ENCODE measurements around the gene SRGAP2C.
A peak's percentile ranks its signal among the peaks of the same experiment; 100 is the strongest.
"Not testable (repeated sequence)": the region's sequence is repeated elsewhere in the genome, so short reads cannot be mapped to it uniquely, and the experiment has no call there.

The SRGAP2C gene

DNA sequence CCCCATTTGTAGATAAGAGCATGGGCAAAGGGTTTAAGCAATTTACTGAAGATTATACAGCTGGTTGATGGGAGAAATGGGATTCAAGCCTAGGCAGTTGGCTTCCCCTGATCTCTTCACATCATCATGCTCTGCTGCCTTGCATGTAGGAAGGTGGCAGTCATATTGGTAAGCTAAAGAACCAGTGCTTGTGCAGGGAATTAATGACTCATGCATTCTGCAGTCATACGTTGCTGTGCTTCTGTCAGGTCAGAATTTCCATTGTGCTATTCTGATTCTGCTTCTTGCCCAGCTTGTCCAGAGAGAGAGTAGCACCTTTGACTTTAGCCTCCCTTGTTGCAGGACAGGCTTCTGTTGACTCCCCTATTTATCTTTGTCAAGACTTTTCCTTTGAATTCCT lies 153.2 kb downstream of the SRGAP2C start:
- DNase-seq (ENCODE audit: low read depth in 2 of 2), result not testable (repeated sequence)

DNA sequence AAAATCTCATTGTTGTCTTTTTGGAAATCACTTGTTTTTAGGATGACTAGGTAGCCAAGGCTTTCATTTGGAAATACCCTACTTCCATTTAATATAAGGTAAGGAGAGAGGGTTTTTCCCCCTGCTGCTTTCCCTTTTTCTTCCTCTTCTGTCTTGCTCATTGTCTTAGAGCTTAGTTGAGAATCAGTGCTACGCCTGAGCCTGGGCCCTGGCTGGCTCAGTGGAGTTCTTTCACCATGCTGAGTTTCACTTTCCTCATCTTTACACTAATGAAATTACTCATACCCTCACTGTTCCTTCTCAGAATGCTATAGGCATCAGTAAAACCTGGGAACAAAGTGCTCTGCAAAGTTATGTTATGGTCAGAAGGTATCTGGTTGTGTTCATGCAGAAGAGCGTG lies 154.8 kb downstream of the SRGAP2C start:
- DNase-seq (ENCODE audit: low read depth in 2 of 2), result not testable (repeated sequence)

- peak in 1 of 2 experiments; percentile 12 for DNase-seq (ENCODE audit: low read depth in 2 of 2)
These were observed 158.6 kb downstream of the SRGAP2C start for GRCh38 chr1:121343311-121343906.

- DNase-seq (ENCODE audit: low read depth in 2 of 2), result not testable (repeated sequence)
These were observed 159.6 kb downstream of the SRGAP2C start for GRCh38 chr1:121344355-121344754.

DNA sequence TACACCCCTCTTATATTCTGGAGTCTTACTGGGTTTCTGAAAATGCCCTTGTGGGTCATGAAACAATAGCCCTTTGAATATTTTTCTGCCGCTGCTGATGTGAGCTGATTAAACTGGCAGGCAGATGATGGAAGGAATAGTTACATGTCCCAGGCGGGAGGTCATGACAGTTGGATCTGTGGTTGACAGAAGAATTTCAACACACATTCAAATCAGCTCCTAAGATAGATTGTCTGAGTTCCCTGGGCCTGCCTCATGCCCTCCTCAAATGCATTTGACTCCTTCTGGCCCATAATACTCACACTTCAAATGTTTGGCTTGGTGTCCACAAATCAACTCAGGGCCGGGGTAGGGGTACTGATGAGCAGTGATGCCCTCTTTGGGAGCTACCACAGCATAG lies 161.9 kb downstream of the SRGAP2C start:
- DNase-seq (ENCODE audit: low read depth in 2 of 2), result not testable (repeated sequence)

DNA sequence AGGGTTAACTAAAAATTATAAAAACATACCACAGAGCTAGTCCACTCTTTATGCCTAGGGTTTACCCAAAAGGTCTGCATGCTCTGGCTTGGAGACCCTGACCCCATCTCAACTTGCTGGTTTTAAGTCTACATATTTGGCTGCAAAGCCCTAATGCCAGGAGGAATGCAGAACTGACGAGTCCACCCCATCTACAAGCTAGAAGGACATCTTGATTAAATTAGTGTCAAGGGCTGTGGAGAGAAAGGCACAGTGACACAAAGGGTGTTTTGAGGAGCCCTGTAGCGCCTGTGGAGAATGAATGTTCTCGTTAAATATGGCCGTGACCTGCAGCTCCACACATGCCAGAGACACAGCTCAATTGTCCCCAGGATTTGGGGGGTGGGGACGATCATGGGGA lies 162.7 kb downstream of the SRGAP2C start:
- DNase-seq (ENCODE audit: low read depth in 2 of 2), result peak; percentile 0 to 11

GRCh38 chr1:121348115-121348514 lies 163.3 kb downstream of the SRGAP2C start:
- not testable (repeated sequence) for DNase-seq (ENCODE audit: low read depth in 2 of 2)

GRCh38 chr1:121349332-121349967 lies 164.7 kb downstream of the SRGAP2C start:
- DNase-seq (ENCODE audit: low read depth in 2 of 2), result not testable (repeated sequence)

DNA sequence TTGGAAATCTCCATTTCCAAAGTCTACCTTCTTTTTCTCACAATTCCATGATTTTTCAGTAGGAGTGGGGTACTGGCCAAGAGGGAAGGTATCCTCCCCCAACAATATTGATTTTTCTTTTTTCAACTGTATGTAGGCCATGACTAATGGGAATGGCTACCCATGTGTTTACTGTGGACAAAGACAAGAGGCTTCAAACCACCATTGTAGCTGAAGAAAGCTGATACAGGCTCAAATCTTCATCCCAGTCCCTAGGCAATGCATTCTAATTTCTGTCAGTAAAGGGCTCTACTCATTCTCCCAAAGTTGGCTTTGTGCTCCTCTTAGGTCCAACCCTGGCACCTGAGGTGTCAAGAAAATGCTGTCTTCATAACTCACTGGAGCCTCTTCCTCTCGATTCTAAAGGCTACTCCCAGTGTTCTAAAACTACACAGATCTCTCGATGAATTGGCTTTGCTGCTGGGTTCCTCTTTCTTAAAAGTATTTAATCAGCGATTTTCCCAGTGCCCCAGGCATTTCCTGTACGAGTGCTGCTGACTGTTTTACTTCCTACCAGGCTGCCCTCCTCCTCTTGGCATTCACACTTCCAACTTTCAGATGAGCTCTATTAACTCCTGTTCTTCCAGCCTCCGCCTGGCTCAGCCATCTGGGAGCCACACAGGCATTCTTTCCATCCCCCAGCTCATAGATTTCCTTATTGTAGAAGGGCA lies 171.1 kb downstream of the SRGAP2C start:
- not testable (repeated sequence) for DNase-seq (ENCODE audit: low read depth in 2 of 2)

DNA sequence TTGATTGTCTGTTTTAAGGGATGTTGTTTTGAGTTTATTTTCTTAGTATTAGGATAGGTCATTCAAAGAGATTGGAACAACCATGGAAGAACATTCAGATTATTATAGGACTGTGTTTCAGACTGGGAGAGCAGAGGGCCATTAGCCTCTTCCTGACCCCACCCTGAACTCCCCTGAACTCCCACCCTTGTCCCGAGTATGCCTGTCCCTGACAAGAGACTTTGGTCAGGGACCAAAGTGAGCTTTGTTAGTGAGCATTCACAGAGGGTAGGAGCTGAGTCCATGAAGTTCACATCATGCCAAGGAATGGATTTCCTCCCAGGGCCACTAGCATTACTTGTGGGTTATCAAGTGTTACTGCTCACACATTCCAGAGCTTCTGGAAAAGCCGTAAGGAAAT lies 172.0 kb downstream of the SRGAP2C start:
- DNase-seq (ENCODE audit: low read depth in 2 of 2), result not testable (repeated sequence)

GRCh38 chr1:121360531-121360930 lies 175.8 kb downstream of the SRGAP2C start:
- not testable (repeated sequence) for DNase-seq (ENCODE audit: low read depth in 2 of 2)

DNA sequence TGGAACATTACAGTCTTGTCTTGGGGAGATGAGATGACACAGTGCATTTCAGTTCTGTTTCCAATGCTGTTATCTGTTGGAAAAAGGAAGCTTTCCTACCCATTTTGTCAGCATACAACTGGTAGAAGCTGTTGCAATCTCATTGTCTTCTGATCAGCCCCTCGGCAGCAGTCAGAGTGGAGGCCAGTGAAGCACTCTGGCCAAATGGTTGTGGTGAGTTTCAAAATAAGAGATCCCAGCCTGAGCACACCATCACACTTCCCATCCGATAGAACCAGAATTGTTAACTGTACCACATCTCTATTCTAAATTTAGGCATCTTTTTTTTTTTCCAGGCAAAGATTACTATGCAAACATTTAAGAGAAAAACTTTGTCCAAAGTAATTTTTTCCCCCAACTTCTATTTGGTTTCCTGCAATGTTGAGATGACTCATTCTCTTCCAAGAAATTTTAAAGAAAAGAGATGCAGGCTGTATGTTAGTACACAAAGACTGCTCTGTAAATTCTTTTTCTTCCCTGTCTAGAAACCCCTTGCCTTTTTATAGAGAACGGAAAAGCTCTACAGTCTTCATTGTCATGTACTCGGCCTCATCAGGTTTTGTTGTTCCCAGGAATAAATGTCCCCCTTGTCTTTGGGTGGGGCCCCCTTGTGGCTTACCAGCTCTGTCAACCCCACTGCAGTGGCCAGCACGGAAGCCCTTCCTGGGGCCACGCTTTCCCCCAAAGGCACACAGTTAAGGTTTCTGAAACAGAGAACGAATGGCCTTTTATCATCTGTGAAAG lies 176.9 kb downstream of the SRGAP2C start:
- DNase-seq (ENCODE audit: low read depth in 2 of 2), result not testable (repeated sequence)

GRCh38 chr1:121362234-121362883 lies 177.6 kb downstream of the SRGAP2C start:
- not testable (repeated sequence) for DNase-seq (ENCODE audit: low read depth in 2 of 2)

DNA sequence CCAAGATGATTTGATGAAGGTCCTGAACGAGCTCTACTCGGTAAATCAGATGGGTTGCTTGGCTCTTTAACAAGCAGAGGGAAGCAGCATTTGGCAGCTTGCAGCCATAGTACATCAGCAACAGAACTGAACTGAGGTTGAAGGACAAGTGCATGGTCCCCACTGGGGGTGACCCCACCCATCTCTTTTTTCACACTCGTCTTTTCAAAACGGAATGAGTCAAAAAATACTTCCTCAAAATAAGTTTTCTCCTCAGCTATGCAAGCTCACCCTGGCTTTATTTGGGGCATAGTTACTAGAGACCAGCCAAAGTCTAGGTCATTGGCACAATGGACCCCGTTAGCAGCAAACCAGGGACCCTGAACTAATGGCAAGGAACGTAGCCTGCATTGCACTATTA lies 180.5 kb downstream of the SRGAP2C start:
- not testable (repeated sequence) for DNase-seq (ENCODE audit: low read depth in 2 of 2)

DNA sequence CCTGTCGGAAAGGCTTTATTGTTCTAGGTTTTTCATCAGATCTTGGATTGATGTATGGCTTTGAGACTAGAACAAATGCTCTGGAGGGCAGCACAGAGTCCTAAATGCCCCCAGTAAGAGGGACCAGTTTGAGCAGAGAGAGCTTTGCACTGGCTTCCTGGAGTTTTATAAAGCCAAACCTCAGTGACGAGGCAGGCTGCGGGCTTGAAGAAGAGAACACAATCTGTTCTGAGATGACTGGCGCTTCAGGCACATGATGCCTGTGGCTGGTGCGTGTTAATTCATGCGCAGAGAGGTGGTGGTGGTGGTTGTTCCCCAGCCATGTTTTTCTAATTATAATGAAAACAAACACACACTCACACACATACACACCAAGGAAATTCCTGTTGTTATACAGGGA lies 180.9 kb downstream of the SRGAP2C start:
- DNase-seq (ENCODE audit: low read depth in 2 of 2), result peak in 1 of 2 experiments; percentile 4

GRCh38 chr1:121366171-121366570 lies 181.4 kb downstream of the SRGAP2C start:
- DNase-seq (ENCODE audit: low read depth in 2 of 2), result not testable (repeated sequence)

- not testable (repeated sequence) for DNase-seq (ENCODE audit: low read depth in 2 of 2)
These were observed 184.1 kb downstream of the SRGAP2C start for GRCh38 chr1:121368910-121369309.

- DNase-seq (ENCODE audit: low read depth in 2 of 2), result not testable (repeated sequence)
These were observed 185.2 kb downstream of the SRGAP2C start for GRCh38 chr1:121369959-121370358.

- peak in 1 of 2 experiments; percentile 2 for DNase-seq (ENCODE audit: low read depth in 2 of 2)
These were observed 190.1 kb downstream of the SRGAP2C start for GRCh38 chr1:121374851-121375367.

DNA sequence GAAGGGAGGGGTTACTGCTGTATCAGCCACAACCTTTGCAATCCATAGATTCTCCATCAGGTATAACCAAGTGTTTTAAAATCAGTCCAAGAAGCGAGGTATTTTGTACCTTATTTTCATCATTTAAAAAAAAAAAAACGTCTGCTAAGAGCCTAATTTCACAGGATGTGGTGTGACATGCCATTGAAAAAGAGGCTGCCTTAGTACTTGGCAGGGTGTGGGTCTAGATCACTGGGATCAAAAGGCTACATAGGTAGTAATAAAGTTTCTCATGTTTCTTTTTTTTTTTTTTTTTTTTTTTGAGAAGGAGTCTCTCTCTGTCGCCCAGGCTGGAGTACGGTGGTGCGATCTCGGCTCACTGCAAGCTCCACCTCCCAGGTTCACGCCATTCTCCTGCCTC lies 192.2 kb downstream of the SRGAP2C start:
- DNase-seq (ENCODE audit: low read depth in 2 of 2), result not testable (repeated sequence)

DNA sequence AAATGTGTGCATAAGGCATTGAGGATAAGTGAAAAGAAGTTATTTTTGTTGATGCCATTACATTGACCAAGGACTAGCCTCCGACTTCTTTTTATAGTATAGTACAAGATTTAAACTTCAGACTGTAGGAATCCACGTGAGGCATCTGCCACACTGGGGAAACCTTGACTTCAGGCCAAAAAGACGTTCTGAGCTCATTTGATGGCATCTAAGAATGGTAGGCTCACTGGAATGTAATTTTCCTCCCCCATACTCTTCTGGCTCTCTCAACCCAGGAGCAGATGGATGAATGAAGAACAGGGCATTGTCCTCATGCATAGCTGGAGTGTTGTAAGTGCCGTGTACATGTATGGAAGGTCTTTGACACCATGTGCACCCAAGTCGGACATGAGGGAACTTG lies 194.0 kb downstream of the SRGAP2C start:
- DNase-seq (ENCODE audit: low read depth in 2 of 2), result not testable (repeated sequence)

Data from fibroblast of skin of left quadriceps (primary cell).